Head of caudate nucleus (tissue), 42 donors: ENCODE data around the gene PKN2.
"Not testable (repeated sequence)": the region's sequence is repeated elsewhere in the genome, so short reads cannot be mapped to it uniquely, and the experiment has no call there.

Experiments
- DNase-seq, 42 donors: peaks; one replicate each; pipeline versions ENCODE4 v3.0.0 to v3.0.0-alpha.2; 2020 to 2021; ENCODE audit warnings: mixed read lengths in 7 of 42
- intact Hi-C: fragments of 100-400 bp; cut with DNase I; formaldehyde crosslinking; loops from one replicate; pipeline ENCODE4 v1.15.0; 2022

PKN2 gene

GRCh38 chr1:88670462-88670861 is 13.6 kb upstream of the PKN2 start:
- intact Hi-C loops: no loop called here
- no peak for DNase-seq

GRCh38 chr1:88673446-88673845 is 10.6 kb upstream of the PKN2 start:
- intact Hi-C loops: no loop called here
- DNase-seq: no peak

DNA sequence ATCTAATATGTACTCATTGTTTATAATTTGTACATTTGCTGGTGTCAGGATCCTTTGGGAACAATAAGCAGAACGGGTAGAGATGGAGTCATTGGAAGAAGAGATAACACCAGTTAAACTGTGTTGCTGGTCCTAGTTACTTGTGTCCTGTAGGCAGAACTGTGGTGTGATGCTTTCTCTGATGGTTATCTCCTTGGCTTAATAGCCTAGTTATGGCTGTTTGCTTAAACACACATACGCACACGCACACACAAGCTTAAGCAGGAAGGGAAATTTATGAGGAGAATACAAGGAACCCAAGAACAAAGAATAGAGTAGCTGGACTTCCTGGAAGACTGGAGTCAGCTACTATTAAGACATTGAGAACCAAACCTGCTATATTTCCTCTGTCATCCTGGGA is 5.7 kb upstream of the PKN2 start:
- intact Hi-C loops: no loop called here
- no peak for DNase-seq

GRCh38 chr1:88680471-88680870 is 3.6 kb upstream of the PKN2 start:
- intact Hi-C loops: no loop called here
- DNase-seq: no peak

DNA sequence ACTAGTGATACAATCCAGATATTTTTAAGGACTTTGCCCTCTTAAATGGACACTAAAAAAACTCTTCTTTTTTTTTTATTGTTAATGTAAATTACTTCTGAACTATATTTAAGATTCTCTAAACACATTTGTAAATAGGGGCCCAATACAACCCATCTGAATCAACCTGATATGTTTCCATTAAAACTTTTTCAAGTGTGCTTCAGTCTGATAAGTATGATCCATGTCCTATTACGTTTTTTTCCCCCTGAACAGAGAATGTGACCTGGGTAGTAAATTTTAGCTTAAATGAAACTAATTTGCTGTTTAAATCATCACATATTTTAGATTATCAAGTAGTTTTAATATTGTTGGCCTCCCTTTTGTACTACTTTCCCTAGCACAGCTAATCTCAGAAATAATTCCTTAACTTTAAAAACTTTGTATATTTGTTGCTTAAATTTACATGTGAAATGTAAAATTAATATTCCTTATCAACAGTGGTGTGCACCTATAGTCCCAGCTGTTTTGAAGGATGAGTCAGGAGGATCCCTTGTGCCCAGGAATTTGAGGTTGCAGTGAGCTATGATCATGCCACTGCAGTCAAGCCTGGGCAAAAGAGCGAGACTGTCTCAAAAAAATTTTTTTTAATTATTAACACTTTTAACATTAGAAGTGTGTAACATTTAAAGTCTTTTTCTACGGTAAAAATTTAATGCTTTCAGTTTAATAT is 3.0 kb upstream of the PKN2 start:
- no peak for DNase-seq
- intact Hi-C loops: no loop called here

GRCh38 chr1:88684482-88685258 is 597 bp downstream of the PKN2 start:
- DNase-seq: peak in 40 of 42 donors; percentile 30 to 76 (median 51)
- intact Hi-C loops: no loop called here

GRCh38 chr1:88685259-88685620 is 1.2 kb downstream of the PKN2 start:
- intact Hi-C loops: no loop called here
- no peak for DNase-seq

- intact Hi-C loops: no loop called here
Measured at GRCh38 chr1:88691540-88691939, 7.5 kb downstream of the PKN2 start.

GRCh38 chr1:88695781-88696180 is 11.7 kb downstream of the PKN2 start:
- intact Hi-C loops: no loop called here
- DNase-seq: no peak

More at GRCh38 chr1:88691540-88691939, 7.5 kb downstream of the PKN2 start:
- DNase-seq: no peak

DNA sequence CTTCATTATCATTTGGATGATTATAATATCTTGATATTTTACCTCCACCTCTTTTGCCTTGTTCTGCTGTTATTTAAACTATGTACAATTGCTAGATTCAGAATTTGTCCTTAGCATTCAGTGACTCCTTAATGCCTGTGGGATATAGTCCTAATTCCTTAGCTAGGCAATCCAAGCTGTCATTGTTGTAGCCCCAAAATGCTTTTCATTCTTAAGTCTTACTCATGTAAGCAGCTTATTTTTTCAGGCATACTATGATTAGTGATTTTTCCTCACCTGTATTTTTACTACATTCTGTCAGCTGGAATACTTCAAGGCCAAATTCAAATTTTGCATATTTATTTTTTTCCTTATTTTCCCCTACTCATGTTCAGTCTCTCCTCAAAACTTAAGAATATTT is 13.4 kb downstream of the PKN2 start:
- intact Hi-C loops: no loop called here

GRCh38 chr1:88698140-88698539 is 14.1 kb downstream of the PKN2 start:
- intact Hi-C loops: no loop called here
- DNase-seq: no peak

More for the DNA sequence above, 13.4 kb downstream of the PKN2 start:
- DNase-seq: no peak

- intact Hi-C loops: no loop called here
Measured at GRCh38 chr1:88698764-88699163, 14.7 kb downstream of the PKN2 start.

GRCh38 chr1:88700425-88701013 is 16.4 kb downstream of the PKN2 start:
- intact Hi-C loops: no loop called here
- DNase-seq: no peak

More at GRCh38 chr1:88698764-88699163, 14.7 kb downstream of the PKN2 start:
- no peak for DNase-seq

DNA sequence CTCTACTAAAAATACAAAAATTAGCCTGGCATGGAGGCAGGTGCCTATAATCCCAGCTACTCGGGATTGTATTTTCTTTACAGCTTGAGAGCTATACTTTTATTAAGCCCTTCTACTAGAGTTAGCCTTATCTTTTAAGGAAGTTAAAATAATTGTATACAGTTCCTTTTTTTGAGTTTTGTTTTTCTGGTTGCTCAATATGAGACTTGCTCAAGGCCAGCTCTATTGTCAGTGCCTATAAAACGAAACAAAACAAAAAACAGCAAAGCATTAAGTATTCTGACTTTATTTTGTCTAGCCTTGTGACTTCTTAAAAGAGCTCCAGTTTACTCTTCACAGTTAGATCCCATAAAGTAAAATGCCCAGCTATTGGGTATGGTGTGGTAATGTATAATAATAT is 17.2 kb downstream of the PKN2 start:
- no peak for DNase-seq
- intact Hi-C loops: no loop called here

DNA sequence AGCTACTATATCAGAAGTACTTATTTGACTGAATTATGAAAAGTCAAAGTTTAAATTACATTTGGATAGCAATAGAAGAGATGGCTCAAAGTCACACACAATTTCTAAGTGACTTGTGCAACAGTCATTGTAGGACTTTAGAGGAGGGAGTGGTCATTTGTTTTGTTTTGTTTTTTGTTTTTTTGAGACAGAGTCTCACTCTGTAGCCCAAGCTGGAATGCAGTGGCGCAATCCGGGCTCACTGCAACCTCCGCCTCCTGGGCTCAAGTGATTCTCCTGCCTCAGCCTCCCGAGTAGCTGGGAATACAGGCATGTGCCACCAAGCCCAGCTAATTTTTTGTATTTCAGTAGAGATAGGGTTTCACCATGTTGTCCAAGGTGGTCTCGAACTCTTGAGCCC is 17.7 kb downstream of the PKN2 start:
- DNase-seq, intact Hi-C loops: not testable (repeated sequence)

GRCh38 chr1:88708011-88708410 is 23.9 kb downstream of the PKN2 start:
- intact Hi-C loops: no loop called here

GRCh38 chr1:88712907-88713306 is 28.8 kb downstream of the PKN2 start:
- DNase-seq, intact Hi-C loops: not testable (repeated sequence)

More at GRCh38 chr1:88708011-88708410, 23.9 kb downstream of the PKN2 start:
- DNase-seq: no peak

DNA sequence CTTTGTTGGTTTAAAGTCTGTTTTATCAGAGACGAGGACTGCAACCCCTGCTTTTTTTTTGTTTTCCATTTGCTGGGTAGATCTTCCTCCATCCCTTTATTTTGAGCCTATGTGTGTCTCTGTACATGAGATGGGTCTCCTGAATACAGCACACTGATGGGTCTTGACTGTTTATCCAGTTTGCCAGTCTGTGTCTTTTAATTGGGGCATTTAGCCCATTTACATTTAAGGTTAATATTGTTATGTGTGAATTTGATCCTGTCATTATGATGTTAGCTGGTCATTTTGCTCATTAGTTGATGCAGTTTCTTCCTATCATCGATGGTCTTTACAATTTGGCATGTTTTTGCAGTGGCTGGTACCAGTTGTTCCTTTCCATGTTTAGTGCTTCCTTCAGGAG is 32.5 kb downstream of the PKN2 start:
- intact Hi-C loops, DNase-seq: not testable (repeated sequence)

DNA sequence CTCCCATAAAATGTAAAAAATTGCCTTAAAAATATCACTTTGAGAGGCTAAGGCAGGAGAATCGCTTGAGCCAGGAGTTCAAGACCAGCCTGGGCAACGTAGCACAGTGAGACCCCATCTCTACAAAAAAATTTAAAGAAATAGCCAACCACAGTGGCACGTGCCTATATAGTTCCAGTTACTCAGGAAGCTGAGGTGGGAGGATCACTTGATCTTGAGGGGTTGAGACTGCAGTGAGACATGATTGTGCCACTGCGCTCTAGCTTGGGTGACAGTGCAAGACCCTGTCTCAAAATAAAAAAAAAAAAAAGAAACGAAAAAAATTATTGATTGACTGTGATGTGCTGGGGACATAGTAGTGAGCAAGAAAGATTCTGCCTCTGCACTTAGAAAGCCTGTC is 38.4 kb downstream of the PKN2 start:
- DNase-seq: no peak
- intact Hi-C loops: no loop called here

DNA sequence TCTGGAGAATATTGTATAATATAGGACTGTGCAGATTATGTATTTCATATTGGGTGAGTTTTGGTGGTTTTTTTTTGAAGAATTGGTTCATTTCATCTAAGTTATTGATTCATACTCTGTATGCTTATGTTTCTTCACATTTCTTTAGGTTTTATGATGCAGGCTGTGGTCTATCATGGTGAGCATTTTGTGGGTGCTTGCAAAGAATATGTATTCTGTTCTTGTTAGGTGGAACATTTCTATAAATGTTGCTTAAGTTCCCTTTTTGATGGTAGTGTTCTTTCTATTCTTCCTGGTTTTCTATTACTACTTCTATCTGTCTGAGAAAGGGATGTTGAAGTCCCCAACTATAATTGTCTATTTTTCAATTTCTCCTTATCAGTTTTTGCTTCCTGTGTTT is 42.6 kb downstream of the PKN2 start:
- intact Hi-C loops: no loop called here
- no peak for DNase-seq
